NOMO-1 (cell line): ENCODE data around the gene CTPS2.
"Not testable (repeated sequence)": the region's sequence is repeated elsewhere in the genome, so short reads cannot be mapped to it uniquely, and the experiment has no call there.

Experiments used
- DNase-seq, 2 experiments: peaks; one replicate each; lab custom pipeline; 2025; ENCODE audit not compliant: unreplicated experiment in 2 of 2; lab: John Stamatoyannopoulos, UW

Gene CTPS2

DNA sequence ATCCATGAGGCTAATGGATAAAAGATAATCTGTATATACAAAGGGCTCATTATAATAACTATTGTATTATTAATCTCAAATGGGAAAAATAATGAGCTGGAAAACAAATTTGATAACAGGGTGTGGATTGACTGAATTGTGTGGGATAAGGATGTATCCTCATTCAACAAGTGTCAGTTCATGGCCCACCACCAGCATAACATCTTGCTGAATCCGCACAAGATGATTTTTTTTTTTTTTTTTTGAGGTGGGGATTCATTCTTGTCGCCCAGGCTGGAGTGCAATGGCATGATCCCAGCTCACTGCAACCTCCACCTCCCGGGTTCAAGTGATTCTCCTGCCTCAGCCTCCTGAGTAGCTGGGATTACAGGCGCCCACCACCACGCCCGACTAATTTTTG, 3.2 kb upstream of the CTPS2 start:
- not testable (repeated sequence) for DNase-seq

DNA sequence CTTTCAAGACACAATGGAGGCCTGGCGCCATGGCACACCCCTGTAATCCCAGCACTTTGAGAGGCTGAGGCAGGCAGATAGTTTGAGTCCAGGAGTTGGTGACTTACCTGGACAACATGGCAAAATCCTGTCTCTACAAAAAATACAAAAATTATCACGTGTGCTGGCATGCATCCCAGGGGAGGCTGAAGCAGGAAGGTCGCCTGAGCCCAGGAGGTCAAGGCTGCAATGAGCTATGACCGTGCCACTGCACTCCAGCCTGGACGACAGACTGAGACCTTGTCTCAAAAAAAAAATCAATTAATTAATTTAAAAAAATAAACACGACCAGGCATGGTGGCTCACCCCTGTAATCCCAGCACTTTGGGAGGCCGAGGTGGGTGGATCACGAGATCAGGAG, 2.0 kb upstream of the CTPS2 start:
- no peak for DNase-seq

DNA sequence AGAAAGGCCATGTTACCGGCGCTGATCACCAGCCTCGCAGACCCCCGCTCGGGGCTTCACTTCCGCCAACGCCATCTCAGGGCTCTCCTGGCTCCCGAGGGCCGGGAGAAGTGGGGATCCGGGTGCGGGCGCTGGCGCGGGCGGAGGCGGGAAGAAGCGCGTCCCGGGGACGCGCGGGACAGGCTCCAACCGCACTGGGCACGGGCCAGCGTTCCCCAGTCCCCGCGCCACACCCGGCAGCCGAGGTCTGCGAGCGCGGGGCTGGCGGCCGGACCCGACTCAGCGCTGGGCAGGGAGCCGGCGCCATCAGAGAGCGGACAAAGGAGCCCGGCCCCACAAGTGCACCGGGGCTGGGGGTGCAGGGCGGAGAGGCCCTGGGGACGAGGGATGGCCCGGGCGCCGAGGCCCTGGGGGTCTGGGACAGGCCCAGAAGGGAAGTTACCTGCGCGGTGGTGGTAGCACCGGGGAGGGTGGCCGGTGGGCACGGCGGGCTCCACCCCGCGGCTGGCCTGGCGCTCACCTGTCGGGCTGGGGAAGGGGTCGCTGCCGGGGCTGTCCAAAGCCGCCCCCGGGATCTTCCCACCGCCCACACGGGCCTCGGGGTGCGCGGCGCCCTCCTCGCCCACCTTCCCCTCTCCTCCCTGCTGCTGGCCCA, 449 bp downstream of the CTPS2 start:
- no peak for DNase-seq

DNA sequence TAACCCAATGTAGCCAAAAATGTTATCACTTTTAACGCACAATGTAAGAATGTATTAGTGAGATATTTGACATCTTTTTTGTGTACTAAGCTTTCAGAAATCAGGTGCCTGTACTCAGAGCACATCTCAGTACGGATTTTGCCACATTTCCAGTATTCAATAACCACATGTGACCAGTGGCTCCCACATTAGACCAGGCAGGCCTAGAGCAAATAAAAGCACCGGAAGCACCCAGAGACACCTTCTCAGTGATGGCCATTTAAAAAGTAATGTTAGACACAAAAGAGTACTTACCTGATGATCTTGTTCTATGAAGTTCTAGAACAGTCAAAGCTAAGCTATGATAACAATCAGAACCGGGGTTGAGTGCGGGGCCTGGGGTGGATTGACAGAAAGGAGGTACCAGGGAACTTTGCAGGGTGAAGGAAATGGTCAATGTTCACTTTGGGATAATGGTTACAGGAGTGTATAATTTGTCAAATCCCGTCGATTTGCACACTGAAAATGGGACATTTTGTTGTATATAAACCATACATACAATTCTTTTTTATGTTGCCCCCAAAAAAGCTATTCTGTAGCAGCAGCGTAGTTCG, 1.2 kb downstream of the CTPS2 start:
- DNase-seq = no peak

DNA sequence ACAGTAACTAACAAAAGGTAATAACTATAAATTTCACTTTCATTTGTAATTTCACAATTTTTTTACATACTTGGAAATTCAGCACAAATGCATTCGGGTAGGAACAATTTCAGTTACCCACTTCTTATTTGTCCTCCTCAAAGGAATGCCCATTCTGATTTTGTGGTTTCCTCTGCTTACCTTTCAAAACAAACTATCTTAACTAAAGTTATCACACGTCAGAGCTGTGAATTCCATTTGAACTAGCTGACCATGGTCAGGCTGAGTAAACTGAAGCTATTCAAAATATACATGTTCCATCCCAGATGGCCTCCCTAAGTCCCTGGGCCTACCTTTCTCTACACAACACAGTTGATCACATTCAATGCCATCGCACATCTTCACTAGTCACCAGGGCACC, 4.5 kb downstream of the CTPS2 start:
- DNase-seq = no peak

DNA sequence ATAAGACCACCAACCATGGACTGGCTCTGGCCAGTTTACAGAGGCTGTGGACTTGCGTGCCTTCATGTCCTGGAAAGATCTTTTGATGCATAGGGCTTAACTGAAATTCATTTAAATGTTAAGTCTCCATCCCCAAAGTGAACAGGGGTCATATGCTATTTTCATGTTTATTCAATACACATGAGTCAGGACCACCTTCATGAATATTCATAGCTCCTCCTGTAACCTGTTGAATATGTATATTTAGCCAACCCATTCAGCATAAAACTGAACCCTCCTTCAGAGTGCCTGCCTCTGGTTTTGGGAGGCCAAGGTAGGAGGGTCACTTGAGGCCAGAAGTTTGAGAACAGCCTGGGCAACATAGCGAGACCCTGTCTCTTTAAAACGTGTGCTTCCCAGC, 7.1 kb downstream of the CTPS2 start:
- no peak for DNase-seq

DNA sequence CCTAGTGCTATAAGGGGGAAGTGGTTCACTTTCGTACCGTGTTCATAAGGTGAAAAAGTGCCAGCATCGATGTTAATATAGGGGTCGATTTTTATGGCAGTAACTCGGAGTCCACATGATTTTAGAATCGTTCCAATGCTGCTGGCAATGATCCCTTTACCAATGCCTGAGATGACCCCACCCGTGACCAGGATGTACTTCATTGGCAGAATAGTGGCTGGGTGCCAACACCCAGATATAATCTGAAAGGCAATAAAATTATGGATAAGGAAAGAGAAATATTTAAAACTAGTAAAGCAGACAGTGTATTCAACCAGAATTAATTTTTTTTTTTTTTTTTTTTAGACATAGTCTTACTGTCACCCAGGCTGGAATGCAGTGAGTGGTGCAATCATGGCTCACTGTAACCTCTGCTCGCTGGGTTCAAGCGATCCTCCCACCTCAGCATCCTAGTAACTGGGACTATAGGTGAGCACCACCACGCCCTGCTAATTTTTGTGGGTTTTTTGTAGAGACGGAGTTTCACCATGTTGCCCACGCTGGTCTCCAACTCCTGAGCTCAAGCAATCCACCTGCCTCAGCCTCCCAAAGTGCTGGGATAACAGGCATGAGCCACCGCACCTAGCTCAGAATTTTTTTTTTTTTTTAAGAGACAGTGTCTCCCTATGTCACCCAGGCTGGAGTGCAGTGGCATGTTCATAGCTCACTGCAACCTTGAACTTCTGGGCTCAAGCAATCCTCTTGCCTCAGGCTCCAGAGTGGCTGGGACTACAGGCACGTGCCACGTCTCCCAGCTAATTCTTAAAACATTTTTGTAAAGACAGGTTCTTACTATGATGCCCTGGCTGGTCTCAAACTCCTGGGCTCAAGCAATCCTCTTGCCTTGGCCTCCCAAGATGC, 9.5 kb downstream of the CTPS2 start:
- no peak for DNase-seq

DNA sequence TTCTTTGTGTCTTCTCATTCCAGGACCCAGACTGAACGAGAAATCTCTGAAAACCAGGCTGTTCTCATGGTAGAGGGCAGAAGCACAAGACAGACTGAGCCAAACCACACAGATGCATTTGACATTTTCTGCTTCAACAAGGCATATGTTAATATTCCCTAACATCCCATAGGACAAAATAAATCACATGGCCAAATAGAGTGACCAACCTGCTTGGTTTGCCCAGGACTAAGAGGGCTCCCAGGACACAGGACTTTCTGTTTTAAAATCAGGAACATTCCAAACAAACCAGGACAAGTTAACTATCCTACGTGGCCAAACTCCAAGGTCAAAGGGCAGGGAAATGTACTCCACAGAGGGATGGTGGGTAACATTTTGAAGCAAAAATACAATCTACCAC, 11.7 kb downstream of the CTPS2 start:
- DNase-seq = no peak

DNA sequence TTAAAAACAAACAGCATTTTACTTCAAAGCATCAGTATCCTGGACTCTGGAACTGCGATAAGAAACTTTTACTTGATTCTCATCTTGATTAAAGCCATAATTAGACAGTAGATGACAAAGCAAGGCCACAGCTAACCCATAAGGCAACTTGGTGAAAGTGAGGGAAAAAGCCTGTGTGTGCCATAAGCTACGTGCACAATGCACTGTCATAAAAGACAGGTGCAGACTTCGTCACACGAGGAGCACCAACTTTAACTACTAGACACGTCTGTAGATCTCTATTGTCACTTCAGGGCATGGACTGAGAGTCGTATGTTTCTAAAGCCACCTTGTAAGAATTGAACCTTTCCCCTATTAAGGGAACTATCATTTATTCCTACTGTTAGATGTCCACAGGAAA, 13.1 kb downstream of the CTPS2 start:
- DNase-seq = no peak

DNA sequence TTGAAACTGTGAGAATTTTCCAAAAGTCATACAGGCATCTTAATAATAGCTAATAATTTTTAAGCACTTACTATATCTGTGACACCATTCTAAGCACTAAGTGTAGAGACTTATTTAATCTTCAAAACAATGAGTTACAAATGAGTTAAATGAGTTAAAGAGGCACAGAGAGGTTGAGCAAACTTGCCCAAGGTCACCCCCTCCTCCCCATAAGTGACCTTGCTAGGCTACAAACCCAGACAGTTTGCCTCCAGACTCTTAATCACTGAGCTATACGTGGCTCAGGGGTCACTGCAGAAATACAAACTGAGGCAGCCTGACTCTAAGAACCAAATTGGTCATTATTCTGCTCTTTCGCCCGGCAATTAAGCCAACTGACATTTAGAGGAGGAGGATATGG, 15.5 kb downstream of the CTPS2 start:
- no peak for DNase-seq

DNA sequence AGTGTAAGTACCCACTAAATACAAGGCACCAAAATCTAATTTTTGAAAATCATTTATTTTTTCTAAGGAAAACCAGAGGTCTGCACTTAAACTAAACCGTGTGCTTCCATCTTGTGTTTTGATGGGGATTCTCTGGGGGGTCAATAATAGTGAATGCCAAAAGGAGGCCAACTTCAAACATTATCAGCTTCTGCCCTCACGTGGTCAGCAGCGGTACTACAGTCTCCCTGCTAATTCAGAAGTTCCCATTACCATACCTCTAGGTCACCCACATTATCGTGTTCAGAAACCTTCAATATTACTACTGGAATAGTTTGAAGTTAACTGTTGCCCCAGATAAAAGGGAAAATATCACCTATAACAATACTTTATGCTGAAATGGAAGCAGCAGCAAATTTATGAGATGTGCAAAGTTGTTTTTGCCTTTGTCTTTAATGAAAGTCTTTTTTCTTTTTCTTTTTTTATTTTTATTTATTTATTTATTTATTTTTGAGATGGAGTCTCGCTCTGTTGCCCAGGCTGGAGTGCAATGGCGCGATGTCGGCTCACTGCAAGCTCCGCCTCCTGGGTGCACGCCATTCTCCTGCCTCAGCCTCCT, 17.3 kb downstream of the CTPS2 start:
- peak in 1 of 2 experiments; percentile 27 for DNase-seq

DNA sequence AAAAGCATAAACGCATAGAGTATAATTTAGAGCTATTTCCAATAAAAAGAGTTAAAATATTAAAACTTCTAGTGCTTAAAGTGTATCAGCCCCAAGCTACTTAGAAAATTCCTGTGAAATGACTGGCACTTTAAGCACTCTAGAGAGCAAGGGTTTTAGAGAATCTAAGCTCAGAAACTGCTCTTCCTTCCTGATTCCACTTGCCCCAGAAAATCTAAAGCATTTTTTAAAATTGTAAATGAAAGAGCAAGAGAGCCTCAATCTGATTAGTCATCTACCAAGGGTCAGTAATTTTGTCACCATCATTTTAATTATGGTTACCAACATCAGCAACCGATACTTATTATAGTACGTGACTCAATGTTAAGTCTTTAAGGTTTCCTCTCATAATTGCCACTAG, 25.0 kb downstream of the CTPS2 start:
- peak in 1 of 2 experiments; percentile 13 for DNase-seq

DNA sequence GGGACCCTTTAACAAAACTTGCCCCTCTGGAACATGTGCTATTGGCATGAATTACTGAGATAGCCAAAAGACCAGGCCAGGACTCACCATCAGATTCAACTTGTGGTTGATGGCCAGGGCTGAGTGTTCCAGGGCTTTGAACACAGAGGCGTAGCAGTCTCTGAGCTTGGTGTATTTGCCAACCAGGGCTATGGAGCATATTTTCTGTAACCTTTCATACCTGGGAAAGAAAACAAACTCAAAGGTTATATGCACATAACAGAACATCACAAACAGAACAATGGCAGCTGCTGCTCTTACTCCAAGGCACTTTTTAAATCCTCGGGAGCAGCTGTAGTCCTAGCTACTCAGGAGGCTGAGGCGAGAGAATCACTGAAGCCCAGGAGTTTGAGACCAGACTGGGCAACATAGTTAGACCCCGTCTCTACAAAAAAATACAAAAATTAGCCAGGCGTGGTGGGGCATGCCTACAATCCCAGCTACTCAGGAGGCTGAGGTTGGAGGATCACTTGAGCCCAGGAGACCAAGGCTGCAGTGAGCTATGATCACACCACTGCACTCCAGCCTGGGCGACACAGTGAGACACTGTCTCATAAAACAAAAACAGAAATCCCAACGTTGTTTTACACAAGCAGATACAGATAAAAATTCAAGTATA, 29.3 kb downstream of the CTPS2 start:
- DNase-seq = no peak

DNA sequence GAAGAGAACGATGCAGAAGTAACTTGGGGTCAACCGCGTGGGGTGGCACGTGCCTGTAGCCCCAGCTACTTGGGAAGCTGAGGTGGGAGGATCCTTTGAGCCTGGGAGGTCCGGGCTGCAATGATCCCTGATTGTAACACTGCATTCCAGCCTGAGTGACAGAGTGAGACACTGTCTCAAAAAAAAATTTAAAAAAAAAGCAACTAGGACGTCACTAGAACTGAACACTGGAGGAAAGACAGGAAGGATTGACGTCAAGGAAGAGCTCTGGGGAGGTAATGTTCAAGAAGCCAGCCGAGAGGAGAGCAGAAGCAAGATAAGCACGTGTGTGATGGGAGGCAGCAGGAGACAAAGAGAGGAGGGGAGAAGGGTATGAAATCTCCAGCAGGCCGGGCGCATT, 33.8 kb downstream of the CTPS2 start:
- no peak for DNase-seq

DNA sequence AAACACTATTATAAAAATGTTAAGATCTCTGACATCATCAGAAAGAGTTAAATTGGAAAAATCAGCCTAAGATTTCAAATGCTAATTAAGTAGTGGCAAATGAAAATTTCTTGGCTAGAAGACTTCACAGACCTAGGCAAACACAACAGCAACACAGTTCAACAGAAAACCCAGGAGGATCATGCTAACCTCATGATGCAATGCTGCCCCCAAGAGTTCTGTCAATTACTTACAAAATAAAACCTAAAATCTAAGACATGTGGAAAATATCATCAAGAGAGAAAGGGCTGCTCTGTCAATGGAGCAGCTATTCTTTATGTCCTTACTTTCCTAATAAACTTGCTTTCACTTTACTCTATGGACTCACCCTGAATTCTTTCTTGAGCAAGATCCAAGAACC, 41.5 kb downstream of the CTPS2 start:
- peak; percentile 39 to 58 for DNase-seq

DNA sequence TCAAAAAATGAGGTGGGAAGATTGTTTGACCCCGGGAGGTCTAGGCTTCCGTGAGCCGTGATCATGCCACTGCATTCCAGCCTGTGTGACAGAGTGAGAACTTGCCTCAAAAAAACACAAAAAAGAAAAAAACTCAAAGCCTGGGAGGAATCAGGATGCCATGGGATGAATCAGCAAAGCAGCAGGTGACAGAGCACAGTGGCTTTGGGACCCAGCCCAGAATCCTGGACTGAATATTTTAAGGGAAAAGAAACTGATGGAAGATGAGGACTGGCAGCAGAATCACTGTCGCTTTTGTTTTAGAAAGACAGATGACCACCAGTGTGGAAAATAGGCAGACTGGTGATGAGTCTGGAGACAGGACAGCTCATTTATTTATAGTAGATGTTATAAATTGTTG, 45.9 kb downstream of the CTPS2 start:
- DNase-seq = no peak

DNA sequence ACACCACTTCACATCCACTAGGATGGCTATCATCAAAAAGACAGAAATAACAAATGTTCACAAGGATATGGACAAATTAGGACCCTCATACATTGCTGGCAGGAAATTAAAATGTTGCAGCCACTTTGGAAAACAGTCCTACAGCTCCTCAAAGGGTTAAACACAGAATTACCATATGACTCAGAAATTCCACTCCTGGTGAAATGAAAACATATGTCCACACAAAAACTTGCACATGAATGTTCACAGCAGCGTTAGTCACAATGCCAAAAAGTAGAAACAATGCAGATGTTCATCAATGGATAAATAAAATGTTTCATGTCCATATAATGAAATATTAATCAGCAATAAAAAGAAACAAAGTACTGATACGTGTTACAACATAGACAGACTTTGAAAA, 47.4 kb downstream of the CTPS2 start:
- no peak for DNase-seq

DNA sequence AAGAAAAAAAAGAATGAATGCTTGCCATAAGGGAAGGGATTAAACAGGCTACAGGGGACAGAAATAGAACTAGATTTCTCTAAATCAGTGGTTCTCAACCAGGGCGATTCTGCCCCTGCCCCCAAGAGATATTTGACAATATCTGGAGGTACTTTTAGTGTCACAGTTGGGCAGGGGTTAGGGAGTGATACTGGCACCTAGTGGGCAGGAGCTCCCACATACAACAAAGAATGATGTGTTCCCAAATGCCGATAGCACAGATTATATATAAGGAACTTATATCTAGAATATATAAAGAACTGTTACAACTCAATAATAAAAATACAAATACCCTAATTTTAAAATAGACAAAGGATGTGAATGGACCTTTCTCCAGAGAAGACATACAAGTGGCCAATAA, 47.8 kb downstream of the CTPS2 start:
- no peak for DNase-seq

DNA sequence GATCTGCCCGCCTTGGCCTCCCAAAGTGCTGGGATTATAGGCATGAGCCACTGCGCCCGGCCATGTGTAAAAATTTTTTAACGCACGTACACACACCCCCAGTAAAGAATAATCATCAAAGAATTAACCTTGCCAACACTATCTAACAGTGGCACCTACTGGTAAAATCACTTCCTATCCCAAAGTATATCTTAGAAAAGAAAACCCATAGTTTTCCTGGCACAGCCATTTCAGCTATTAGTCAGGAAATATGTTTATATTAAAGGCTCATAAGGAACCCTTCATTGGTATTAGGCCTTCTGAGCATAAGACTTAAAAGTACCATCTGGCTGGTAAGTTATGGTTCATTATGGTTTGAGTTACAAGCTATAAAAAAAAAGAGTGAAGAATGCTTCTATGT, 48.4 kb downstream of the CTPS2 start:
- DNase-seq = no peak

DNA sequence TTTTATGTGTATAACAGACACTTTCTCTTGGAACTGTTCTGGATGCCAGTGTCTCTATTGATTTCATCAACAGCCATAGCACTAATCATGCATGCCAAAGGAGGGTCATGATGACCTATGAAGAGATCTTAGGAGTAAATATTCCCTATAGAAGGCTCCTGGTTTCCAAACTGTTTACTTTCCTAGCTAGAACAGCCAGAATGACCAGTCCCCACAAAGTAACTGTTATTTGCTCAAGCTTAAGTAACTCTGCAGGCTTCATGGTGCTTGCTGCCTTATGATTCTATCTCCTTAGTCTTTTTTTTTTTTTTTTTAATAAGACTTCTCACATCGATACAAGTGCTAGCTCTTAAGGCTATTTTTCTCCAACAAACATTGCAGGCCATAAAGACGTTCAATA, 50.1 kb downstream of the CTPS2 start:
- DNase-seq = no peak

DNA sequence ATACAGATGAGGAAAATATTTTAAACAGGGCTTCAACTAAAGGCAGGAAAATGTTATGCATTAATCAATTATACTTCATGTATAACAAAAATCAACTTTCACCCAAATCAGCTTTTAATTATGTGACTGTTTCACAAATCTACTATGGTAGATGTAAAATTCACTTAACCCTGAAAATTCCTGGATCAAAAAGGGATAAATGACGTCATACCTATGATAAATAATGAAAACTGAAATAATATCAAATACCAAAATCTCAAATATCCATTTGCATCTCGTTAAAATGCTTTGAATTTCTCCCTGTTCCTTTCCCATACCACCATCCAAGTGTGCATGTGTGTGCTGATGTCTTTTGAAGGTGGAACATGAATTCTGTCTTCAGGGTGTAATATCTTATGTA, 51.0 kb downstream of the CTPS2 start:
- DNase-seq = no peak
